A673 (cell line): ENCODE measurements around the gene UGGT2.

Experiments
- CTCF ChIP-seq: fragments of 300-800, 200-600 bp; sonication (generic); conservative IDR thresholded peaks from 2 replicates; pipeline ENCODE4 v1.5.1; 2017; ENCODE audit warnings: low read depth, mild to moderate bottlenecking, antibody characterized with exemption, low read length, moderate library complexity, mixed read lengths
- EZH2 ChIP-seq: fragments of 200-600 bp; sonication (generic); IDR thresholded peaks from 2 replicates; pipeline ENCODE4 v1.6.1; 2017; ENCODE audit warnings: borderline replicate concordance, low read depth, mild to moderate bottlenecking, mixed read lengths, antibody characterized with exemption, low read length; ENCODE audit not compliant: poor library complexity, severe bottlenecking

- TF ChIP-seq CTCF, result no peak
- TF ChIP-seq EZH2, result no peak
Measured at GRCh38 chr13:95787356-95788099, 265.7 kb downstream of the UGGT2 start.
